A204.1 (cell line): ENCODE measurements around the gene CTSW.
"Not testable (repeated sequence)": the region's sequence is repeated elsewhere in the genome, so short reads cannot be mapped to it uniquely, and the experiment has no call there.

ENCODE experiments used
- FAIRE-seq: peaks from 2 replicates; lab custom pipeline; 2012; peaks lifted over from hg19 to GRCh38; lab: Jason Lieb, UNC

The CTSW gene

DNA sequence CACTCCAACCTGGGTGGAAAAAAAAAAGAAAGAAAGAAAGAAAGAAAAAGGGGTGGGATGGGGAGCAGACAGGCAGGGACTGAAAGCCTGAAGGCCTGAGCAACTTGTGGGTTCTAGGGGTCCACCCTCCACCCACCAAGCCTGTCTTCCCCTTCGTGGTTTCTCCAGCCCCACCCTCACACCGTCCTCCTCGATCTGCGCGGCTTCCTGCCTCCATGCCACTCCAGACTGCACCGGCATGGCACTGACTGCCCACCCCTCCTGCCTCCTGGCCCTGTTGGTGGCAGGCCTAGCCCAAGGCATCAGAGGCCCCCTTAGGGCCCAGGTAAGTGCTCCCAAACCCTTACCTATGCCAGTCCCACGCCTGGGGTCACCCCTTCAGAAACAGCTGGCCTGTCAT, at the start of gene CTSW:
Gene CTSW (plus strand): TSS at position 221 of the 400 bp plus-strand sequence. CDS start 18 bp downstream, at position 239.
- FAIRE-seq = no peak

DNA sequence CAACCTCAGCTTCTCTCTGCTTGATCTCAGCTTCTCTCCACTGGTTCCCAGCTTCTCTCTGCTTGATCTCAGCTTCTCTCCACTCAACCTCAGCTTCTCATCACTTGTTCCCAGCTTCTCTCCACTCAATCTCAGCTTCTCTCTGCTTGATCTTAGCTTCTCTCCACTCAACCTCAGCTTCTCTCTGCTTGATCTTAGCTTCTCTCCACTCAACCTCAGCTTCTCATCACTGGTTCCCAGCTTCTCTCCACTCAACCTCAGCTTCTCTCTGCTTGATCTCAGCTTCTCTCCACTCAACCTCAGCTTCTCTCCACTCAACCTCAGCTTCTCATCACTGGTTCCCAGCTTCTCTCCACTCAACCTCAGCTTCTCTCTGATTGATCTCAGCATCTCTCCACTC, 47.4 kb upstream of the CTSW start:
- not testable (repeated sequence) for FAIRE-seq

DNA sequence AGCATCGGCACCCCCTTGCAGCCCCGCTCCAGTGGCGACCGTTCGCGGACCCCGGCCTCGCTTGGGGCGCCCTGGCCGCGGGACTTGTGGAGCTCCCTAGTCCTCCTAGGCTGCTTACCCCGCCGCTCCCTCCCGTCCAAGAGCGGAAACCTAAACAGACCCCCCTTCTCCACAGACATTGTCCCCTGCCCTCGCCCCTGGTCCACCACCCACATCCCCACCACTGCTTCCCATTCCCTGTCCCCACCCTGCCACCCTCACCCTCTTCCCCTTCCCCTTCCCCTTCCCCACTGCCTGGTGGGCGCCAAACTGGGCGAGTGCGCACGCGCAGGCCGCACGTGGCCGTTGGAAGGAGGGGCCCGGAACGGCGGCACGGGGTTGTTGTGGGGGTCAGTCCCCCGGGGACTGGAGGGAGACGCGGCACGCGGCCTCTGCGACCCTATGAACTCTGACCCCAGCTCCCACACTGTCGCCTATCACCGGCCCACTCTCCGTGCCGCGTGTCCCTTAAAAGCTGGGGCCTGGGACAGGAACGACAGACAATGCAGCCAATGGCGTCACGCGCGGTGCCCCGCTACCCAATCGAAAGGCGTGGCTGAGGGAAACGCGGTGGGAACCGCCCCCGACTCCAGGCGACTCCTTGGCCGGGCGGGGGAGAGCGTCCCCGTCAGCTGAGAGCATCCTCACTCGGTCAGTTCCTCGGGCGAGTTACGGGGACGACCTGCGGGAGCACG, 46.2 kb upstream of the CTSW start, which contains the start of gene SNX32:
Gene SNX32 (plus strand): TSS at position 667 of the 734 bp plus-strand sequence. CDS start 103 bp downstream, outside the sequence.
- no peak for FAIRE-seq

DNA sequence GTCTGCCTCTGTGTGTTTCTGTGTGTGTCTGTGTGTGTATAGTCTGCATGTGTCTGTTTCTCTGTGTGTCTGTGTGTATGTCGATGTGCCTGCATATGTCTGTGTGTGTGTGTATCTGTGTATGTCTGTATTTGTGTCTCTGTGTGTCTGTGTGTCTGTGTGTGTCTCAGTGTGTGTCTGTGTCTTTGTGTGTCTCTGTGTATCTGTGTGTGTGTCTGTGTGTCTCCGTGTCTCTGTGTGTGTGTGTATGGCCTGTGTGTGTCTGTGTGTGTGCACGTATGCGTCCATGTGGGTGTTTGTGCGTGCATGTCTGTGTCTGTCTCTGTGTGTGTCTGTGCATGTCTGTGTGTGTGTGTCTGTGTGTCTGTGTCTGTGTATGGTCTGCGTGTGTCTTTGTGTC, 45.4 kb upstream of the CTSW start:
- no peak for FAIRE-seq

DNA sequence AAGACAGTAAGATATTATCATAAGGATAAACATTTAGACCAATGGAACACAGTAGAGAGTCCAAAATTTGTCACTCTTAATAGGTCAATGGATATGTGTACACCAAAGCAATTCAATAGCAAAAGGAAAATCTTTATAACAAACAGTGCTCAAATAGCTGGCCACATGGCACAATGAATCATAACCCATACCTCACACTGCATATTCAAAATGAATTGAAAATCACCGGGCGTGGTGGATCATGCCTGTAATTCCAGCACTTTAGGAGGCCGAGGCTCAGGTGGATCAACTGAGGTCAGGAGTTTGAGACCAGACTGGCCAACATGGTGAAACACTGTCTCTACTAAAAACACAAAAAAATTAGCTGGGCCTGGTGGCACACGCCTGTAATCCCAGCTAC, 37.5 kb upstream of the CTSW start:
- FAIRE-seq = no peak

DNA sequence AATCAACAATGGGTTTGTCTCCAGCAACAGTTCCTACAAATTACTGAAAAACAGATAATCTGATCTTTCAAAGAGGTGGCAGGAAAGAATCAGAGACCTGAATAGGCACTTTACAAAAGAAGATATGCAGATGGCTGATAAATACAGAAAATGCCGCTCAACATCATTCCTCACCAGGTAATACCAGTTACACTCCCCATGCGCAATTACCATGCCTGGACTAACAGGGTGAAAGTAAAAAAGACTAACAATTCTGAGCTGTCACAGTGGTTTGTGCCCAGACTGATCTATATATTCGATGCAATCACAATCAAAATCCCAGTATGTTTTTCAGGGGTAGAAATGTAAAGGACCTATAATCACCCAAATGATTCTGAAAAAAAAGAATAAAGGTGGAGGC, 35.8 kb upstream of the CTSW start:
- FAIRE-seq = no peak

GRCh38 chr11:65844231-65844872, 35.3 kb upstream of the CTSW start:
- FAIRE-seq = no peak

- no peak for FAIRE-seq
Observed at GRCh38 chr11:65847746-65848145, 31.9 kb upstream of the CTSW start.

- FAIRE-seq = not testable (repeated sequence)
Observed at GRCh38 chr11:65848693-65849092, 30.9 kb upstream of the CTSW start.

DNA sequence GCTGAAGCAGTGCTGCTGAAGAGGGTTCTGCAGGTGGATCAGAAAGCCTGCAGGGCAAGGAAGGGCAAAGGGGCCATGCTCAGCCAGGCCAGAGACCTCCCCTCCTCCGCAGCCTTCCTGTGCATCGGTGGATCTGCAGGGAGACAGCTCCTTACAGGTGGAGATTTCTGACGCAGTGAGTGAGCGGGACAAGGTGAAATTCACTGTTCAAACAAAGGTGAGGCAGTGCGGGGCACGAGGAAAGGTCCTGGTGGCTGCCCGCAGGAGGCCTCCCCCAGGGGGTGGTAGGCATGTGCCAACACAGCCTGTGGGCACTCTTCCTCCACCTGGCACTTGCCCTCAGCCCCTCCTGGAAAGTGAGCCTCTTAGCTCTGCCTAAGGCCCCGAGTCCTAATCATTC, 30.3 kb upstream of the CTSW start:
- FAIRE-seq = no peak

GRCh38 chr11:65849771-65850216, 29.8 kb upstream of the CTSW start:
- no peak for FAIRE-seq

DNA sequence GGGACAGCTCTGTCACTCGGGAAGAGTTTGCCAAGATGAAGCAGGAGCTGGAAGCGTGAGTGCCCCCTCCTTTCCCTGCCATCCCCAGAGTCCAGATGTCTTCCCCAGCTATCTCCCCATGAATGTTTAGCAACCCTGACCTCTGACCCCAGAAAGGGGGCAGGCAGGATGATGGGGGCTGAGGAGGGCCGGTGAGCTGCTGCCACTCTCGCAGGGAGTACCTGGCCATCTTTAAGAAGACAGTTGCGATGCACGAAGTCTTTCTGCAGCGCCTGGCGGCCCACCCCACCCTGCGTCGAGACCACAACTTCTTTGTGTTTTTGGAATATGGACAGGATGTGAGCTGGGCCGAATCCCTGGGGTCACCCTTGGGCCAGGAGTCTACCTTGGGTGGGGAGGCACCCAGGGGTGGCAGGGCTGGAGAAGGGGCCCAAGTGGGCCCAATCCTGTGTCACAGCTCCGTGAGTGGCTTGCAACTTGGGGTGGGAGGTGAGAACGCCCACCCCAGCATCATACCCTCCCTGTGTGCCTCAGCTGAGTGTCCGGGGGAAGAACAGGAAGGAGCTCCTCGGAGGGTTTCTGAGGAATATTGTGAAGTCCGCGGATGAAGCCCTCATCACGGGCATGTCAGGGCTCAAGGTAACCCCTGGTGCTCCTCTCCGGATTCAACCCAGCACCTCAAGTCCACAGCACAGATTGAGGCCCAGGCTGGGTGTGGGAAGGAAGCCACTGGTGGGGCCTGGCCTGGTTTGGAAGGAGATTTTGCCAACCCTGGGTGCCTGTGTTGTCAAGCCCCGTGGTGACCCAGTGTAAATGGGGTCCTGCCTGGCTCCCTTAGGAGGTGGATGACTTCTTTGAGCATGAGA, 29.2 kb upstream of the CTSW start:
- FAIRE-seq = no peak

DNA sequence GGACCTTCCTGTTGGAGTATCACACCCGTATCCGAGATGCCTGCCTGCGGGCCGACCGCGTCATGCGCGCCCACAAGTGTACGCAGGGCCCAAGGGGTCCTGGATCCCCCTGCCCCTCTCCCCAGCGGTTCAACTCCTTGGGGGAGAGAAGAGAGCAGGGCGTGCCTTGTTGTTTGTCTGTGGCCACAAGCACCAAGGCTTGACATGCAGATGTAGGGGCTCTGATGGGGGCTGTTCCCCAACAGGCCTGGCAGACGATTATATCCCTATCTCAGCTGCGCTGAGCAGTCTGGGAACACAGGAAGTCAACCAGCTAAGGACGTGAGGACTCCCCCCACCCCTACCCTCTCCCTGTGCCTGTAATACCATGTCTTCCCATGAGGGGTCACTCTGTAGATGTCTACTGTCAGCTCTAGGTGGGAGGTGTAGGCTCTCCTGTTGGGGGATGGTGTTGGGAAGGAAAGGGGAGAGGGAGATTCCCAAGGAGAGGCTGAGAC, 28.5 kb upstream of the CTSW start:
- FAIRE-seq = no peak

DNA sequence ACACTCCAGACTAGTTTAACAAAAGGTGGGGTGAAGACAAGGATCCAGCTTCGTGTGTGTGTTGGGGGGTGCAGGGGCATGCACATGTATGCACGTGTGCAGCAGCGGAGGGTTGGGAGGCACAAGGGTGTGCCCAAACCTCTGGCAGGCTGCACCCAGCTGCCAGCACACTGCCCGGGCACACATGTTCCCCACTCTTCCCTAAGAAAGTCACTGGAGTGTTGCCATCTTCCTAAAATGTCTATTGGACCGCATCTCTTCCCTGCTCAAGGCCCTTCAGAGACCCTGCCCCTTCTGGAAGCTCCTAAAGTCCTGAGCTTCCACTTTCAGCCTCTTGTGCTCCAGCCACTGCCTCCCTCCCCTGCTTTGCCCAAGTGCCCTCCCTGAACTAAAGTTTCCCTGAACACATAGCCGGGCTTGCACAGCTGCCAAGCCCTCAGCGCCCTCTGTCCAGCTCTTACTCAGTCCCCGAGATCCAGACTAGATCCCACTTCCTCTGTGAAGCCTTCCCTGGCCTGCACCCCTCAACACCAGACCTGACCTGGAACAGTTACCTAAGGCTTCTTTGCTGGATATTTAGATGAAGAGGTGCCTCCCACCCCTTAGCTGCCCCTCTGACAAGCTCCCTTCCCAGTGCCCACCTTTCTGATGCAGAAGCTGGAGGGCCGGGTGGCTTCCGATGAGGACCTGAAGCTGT, 27.7 kb upstream of the CTSW start:
- no peak for FAIRE-seq

GRCh38 chr11:65852508-65853245, 27.0 kb upstream of the CTSW start:
- no peak for FAIRE-seq

- no peak for FAIRE-seq
Observed at GRCh38 chr11:65853246-65853979, 26.2 kb upstream of the CTSW start.

DNA sequence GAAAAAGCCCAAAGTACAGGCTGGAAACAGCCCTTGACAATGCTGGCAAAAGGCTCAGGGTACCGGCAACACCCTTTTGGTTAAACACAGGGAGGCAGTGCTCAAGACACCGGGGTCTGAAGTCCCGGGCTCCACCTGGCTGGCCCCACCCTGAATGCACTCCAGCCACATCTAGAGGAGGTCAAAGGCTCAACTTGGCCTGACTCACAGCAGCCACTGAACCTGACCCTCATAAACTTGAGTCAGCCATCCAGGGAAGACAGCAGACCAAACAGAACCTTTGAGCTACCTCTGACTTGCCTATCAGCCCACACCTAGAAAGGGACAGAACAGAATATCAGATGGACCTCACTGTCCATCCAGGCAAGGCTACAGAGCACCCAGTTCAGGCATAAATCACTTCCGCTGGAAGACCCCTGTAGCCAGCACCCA, 25.5 kb upstream of the CTSW start:
- no peak for FAIRE-seq

GRCh38 chr11:65854852-65855837, 24.5 kb upstream of the CTSW start:
- no peak for FAIRE-seq

GRCh38 chr11:65855927-65856363, 23.7 kb upstream of the CTSW start:
- no peak for FAIRE-seq
